ENCODE results near the gene SMAD9.

SMAD9 gene

DNA sequence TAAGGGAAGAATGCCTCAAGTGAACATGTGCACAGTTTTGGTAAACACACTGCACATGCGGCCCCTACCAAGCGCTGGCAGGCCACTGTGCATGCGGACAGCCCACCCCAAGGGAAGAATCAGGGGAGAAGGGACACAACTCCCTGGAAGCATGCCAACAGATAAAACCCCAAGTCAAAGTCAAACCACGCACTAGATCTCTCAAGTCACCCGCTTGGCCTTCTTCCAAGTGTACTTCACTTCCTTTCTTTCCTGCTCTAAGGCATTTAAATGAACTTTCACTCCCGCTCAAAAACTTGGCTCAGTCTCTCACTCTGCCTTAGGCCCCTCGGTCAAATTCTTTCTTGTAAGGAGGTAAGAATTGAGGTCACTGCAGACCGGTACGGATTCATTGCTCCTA is 105.6 kb downstream of the SMAD9 start:
- peak; percentile 28 to 29 for DNase-seq

DNA sequence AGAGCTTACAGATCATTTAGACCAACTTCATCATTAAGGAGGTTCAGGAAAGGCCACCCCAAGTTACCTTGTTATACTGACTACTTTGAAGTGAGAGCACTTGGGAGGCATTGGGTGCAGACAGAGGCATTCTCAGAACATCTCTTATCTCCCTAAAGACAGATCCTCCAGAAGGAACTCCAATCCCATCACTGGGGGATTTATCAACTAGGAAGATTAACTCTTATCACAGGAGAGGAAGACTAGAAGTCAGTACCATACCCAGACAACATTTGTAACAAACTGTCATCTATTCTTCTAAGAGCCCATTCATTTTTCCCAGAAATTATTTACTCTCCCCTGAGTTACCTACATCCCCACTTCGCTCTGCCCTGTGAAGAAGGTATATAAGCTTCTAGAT is 106.8 kb downstream of the SMAD9 start:
- DNase-seq = no peak

DNA sequence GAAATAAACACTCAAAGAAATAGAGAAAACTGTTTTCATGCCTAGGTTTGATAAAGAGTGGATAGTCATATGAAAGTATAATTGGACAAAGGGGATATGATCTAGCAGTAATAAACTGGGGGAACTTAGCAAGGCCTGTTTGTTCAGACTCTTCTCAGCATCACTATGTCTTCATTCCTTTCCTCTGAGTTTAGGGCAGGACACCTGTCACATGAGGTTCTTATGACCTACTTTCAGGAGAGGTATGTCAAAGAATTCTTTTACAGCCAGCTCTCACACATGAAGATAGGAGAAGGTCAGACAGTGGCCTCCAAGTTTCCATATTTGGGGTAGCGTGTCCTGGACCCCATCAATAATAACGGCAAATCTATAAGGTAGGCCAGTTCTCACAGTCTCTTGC is 112.4 kb downstream of the SMAD9 start:
- DNase-seq = no peak

DNA sequence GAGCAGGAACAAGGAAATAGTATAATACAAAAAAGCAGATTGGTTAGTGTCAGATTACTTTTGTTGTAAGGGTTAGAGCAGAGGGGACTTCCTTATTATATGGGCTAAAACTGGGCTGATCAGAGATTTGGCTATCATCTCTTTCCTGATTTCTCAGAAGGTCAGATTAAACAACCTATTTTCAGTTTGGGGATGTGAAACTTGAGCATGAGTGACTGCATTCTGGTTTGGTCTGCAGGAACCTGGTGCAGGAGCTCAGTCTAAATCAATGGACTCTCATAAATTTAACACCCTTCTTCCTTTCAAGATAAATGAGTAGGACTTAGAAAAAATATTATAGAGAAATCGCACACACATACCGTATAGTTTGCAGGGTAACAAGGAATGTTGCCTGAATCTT is 113.9 kb downstream of the SMAD9 start:
- no peak for DNase-seq

DNA sequence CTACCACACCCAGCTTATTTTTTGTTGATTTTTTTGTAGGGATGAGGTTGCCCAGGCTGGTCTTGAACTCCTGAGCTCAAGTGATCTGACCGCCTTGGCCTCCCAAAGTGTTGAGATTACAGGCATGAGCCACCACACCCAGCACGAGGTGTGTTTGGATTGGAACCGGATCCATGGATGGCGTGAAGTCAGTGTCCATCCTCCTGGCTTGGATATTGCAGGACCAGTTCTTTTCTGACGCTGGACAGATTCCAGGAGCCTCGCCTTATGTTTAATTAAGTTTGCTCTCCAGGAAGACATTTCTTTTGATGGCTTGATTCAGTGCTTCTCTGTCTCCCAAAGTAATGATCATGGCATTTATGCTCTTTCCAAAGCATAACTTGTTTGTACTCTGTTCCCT is 115.5 kb downstream of the SMAD9 start:
- DNase-seq = no peak

DNA sequence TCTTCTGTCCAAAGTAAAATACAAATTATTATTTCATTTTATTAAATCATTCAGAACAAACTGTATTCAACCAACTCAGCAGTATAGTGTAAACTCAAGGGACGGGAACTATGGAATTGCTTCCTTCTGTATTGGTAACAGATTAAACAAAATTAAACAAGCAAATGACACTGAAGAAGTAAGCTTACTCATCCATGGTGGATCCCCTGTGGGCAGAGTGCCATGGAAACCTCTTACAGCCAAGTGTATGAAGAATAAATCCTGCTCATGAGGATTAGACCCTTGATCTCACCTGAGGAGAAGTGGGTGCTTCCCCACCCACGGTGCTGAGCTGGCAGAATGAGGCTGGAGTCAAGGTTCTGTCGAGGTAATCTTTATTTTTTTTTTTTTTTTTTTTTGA is 119.0 kb downstream of the SMAD9 start:
- DNase-seq = no peak

DNA sequence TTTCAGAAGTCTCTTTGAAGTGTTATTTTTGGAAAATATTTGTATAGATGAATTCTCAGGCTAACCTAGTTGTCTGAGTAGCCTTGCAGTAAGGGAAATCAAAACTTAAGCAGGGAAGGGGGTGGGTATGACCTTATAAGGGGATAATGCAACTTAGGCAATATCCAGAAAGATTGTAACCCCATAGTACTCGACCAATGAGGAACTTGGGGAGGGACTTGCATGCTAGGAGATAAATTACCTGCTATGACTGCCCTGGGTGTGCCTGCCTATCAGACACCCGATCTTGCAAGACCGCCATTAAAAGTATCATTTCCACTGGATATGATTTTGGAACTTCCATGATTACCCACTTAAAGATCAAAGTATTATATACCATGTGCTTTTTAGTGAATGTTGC is 124.0 kb downstream of the SMAD9 start:
- no peak for DNase-seq

DNA sequence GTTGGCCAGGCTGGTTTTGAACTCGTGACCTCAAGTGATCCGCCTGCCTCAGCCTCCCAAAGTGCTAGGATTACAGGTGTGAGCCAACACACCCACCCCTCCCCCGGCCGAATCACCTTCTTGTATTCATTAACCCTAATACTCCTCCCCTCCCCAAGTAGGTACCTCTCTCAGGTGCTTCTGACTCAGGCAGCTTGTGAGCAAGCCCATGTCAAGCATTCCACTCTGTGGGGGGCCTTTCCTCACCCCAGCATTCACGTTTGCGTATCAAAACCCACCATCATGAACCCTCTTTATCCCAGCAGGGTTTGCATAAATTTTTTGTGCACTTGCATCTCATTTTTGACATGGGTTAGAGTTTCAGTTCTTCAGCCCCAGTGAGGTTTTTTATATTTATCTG is 124.6 kb downstream of the SMAD9 start:
- DNase-seq = no peak
